Activated CD8-positive, alpha-beta memory T cell treated with anti-CD3 and anti-CD28 coated beads, Interleukin-2, amount 50 U/mL, for 48 hours (primary cell): ENCODE data around the gene LONP1.
A peak's percentile ranks its signal among the peaks of the same experiment; 100 is the strongest.
"Not testable (repeated sequence)": the region's sequence is repeated elsewhere in the genome, so short reads cannot be mapped to it uniquely, and the experiment has no call there.

Experiments used
- DNase-seq: peaks from one replicate; pipeline ENCODE4 v3.0.0-alpha.2; 2020

Gene LONP1

DNA sequence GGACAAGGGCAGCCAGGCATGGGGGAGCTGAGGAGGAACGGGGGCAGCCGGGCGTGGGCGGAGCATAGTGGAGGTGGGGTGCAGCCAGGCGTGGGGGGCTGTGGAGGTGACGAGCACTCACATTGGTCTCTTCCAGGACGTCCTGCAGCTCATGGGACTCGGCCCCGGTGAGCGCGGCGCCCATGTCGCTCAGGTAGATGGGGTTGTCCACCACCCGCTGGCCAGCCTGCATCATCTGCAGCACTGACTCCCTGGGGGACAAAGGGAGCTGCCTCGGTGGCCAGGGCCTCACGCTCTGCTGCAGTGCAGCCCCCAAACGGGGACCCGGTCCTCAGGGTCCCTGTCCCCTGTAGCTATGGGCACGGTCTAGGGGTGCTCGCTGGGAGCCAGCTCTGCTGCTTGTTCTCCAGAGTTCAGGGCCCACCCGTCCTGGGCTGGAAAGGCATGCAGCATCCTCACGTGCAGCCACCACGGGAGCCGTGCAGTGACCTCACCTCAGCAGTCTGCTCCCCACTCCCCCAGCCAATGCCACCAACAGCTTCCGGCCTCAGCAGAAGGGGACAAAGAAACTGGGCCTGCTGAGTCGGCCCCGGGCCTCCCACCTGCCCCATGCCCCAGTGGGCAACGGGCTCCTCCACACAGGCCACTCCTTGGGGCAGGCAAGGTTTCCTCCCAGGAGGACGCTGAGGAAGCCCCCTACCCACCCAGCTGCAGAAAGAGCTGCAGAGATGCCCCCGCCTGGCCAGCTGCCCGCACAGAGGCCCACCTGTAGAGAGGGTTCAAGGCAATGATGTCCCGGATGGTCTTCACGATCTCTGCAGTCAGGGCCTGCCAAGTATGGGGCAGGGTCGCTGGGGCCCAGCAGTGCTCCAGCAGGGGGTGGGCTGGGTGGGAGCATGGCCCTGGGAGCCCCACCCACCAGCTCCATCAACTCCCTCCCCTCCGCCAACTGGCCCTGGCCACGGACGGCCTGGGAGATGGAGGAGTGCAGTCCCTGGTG lies 12.1 kb downstream of the LONP1 start:
- DNase-seq, result no peak

DNA sequence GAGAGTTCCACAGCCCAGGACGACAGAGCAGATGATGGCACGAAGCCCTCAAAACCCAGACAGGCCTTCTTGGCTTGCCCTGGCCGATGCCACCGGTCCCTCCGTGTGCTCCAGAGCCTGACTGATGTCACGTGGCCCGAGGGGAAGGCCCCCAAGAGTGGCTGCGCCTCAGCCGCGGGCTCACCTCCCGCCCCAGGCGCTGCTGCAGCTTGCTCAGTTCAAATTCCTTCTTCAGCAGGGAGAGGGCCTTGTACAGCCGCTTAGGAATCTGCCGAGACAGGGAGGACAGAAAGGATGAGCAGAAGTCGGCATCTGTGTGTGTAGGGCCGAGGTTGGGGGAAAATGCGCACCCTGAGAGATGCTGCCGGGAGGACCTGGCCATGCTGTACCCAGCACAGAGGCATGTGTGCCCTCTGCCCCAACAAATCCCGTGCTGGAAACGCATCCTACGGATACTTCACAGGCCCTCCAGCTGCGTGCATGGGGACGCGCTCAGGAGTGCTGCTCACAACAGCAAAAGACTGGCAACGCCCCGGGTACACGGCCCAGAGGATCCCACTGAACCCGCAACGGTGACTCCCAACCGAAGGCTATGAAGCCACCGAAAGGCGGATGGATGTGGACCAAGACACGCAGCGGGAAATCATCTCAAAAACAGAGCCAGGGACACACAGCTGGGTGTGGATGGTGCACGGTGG lies 12.9 kb downstream of the LONP1 start:
- DNase-seq, result no peak

DNA sequence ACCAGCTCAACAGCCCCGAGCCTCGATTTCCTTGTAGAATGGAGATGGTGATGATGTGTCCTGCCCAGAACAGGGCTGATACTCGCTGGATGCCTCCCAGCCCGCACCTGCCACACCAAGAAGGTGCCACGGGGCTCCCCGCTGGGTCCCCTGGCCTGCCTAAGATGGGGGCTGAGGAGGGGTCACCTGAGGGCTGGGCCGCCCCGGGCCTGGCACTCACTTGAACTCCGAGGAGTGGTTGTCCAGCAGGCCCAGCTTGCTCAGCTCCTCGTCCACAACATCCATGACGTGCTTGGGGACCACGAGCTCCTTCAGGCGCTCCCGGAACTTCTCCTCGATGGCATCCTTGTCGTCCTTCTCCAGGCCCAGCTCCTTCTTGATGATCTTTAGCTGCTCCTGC lies 14.4 kb downstream of the LONP1 start:
- DNase-seq, result no peak

DNA sequence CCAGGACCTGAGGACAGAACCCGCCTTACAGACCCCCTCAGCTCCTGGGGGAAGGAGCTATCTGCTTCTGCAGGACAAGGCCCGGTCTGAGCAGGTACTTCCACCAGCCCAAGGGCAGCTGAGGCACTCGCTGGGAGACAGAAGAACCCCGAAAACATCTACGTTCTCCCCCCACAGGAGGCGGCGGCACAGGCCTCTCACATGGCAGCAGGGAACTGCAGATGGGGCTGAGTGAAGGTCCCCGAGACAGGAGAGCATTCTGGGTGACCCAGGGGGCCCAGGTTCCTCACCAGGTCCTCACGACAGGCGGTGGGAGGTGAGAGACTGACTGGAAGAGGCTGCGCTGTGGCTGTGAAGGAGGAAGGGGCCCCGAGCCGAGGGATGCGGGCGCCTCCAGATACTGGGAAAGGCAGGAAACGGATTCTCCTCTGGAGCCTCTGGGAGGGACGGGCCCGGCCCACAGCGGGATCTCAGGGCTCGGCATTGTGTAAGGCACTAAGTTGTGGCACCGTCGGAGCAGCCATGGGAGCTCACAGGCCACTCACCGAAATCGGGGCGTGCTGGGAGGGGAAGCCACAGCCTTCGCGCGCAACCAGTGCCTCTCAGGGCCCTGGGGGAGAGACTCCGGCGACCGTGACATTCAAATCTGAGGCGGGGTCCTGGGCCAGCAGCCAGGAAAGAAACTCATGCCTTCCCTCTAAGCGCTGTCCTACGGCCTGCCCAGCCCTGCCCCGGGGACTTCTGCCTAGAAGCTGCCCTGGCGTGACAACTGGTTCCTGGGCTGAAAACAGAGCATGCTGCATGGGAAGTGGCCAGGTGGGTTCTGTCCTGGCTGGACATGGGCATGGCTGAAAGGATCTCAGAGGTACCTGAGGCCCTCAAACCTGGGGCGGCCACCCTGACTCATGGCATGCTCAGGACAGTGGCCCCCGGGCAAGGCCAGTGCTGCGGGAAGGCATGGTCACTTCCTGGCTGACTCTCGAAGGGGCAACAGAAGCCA lies 15.8 kb downstream of the LONP1 start:
- DNase-seq, result no peak

DNA sequence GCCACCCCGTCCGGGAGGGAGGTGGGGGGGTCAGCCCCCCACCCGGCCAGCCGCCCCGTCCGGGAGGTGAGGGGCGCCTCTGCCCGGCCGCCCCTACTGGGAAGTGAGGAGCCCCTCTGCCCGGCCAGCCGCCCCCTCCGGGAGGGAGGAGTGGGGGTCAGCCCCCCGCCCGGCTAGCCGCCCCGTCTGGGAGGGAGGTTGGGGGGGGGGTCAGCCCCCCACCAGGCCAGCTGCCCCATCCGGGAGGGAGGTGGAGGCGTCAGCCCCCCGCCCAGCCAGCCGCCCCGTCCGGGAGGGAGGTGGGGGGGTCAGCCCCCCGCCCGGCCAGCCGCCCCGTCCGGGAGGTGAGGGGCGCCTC lies 17.9 kb downstream of the LONP1 start:
- not testable (repeated sequence) for DNase-seq

DNA sequence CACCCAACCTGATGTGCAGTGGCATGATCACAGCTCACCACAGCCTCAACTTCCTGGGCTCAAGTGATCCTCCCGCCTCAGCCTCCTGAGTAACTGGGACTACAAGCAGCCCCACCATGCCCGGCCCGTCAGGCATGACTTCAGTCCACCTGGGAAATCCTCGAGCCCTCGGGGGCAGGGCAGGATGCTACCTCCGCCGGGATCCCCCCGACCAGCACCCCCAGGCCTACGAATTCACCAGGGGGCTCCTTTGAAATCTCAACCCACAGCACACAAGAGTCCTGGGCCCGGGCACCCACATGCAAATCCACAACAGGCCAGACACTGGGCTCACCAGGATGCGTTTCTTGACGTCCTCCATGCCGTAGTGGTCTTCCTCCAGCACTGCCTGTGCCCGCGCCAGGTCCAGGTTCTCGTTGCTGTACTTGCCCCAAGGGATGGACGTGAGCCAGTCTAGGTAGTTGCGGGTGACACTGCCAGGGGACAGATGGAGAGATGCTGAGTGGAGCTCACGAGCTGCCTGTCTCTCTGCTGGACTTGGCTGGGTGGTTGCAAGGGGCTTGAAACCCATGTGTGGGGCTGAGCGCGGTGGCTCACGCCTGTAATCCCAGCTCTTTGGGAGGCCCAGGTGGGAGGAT lies 19.4 kb downstream of the LONP1 start:
- DNase-seq, result peak; percentile 58

DNA sequence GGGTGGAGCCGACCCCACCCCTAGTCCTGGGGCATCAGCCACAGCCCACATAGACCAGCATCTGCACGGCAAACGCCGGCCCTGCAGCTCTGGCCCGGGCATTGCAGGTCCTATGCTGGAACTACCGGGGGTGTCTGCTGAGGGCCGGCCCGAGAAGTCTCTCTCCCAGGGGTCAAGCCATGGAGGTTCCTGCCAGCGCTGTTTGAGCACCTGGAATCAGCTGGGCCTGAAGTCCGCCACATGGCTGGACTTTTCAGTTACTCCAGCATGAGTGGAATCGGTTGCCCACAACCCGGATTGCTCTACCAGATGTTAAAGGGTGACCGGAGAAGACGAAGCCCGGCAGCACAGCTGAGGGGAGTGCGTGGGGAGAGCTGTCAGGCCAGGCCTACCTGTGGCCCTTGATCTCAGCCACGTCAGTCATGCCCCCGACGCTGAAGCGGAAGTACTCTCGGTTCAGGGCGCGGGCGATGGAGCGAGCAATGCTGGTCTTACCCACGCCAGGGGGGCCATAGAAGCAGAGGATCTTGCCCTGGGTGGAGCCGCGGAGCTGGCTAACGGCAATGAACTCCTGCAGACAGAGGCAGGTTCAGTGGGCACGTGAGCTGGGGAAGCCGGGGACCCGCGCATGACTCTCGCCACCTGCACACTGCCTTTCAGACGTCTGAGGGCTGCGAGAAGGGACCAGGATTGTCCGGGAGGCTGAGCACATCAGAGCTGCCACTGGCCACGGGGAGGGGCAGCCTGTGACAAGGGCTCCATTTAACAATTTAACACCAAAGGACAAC lies 21.1 kb downstream of the LONP1 start:
- no peak for DNase-seq

DNA sequence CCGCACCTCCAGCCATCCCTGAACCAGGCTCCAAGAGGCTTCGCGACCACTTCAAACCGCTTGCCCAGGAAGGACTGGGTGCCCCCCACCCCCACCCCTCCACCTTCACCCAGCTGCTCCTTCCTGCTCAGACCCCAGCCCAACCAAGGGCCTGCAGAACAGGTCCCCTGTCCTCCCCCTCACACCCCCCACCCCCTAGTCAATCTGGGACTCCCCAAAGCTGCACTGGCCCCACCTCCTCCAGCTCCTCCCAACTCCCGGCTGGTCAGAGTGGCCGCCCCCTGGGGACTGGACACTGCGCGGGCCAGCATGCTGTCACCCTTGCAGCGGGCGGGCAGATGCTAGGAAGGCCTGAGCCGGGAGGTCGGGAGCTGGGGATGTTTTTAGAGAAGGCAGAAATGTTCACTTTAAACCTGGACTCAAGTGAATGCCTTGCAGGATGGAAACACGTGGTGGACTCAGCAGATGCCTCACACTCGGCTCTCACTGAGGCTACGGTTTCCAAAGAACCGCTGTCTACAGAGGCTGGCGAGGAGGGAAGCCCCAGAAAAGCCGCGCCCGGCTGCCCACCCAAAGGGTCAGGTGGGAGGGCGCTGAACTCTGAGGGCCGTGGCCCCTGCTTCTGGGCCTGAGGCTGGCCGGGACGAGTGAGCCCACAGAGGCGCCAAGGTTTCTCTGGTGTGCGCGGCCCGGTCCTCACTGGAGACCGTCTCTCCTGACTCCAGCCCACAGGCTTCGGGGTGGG lies 21.9 kb downstream of the LONP1 start:
- DNase-seq, result no peak

DNA sequence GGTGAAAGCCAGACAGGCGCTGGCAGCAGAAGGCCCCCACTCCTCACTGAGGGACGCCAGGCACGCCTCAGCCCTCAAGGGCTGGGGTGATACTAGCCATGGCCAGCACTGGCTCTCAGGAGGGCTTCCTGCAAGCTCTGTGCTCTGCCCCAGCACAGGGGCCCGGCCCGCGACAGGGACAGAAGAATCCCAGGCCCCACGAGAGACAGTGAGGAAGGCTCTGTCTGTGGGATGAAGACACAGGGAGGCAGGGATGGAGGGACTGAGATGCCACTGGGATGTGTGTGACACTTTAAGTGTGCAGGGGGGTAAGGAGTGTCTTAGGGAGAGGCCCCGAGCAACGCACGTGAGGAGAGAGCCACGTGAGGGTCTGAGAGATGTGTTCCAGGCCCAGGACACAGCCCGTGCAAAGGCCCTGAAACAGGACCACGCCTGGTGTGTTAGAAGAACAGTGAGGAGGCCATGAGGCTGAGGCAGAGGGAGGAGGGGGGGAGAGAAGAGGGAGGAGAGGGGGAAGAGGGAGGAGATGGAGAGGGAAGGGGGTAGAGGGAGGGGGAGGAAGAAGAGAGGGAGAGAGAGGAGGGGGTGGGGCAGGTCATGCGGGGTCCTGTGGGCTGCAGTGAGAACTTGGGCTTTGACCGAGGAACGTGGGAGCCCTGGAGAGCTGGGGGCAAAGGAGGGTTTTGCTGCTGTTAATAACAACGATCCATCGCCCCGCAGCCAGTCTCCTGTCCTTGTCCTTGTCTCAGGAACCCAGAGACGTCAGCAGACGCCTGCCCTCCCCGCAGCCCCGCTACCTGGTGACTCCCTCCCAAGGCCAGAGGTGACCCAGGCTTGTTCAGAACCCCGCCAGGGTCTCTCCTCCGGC lies 22.7 kb downstream of the LONP1 start:
- DNase-seq, result peak; percentile 58

DNA sequence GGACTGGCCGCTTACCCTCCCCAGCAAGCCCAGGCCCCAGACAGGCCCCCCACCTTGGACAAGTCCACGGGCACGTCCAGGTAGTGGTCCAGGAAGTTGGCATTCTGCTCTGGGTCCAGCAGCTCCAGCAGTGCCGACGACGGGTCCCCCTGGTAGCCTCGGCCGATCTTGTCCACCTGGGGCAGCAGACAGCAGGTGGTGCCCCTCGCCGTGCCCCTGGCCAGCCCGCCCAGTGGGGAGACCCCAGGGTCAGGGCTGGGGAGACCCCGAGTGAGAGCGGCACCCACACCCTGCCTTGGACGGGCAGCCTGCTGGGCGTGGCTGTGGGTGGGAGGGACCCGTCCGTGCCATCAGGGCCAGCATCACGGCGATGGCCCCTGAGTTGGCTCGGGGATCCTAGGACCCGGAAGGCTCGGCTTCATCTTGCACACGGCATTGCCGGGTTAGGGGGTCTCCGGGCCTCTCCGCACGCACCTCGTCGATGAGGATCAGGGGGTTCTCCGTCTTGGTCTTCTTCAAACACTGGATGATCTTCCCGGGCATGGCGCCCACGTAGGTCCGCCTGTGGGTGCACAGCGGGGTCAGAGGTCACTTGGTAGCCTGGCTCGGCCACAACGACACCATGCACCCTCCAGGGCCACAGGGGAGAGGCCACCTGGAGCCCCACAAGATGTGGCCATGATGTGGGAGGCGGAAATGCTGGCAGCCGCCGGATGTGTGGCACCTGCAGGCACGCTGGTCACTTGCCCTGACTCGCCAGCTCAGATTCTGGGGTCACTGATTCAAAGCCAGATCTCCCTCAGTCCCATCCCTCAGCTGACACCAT lies 23.5 kb downstream of the LONP1 start:
- peak; percentile 58 for DNase-seq

DNA sequence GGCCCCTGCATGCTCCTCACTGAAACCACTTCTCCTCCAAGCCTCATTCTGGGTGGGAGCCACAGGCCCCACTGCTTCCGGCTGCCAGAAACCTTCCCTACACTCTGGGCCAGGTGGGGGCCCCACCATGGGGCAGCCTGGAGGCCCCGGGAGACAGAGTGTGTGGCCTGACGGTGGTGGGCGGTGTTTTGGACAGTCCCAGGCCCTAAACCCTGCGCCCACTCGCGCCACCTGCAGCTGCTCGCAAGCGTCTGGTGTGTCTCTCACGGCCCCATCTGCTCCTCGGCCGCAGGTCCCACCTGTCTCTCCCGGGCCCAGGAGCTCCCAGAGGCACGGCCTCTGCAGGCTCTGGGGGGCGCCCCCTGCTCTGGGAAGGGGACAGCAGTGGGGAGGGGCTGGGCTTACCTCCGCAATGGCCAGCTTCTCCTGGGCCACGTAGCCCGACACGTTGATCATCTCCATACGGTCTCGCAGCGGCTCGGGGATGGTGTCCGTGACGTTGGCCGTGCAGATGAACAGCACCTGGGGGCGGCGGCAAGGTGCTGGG lies 24.2 kb downstream of the LONP1 start:
- no peak for DNase-seq

DNA sequence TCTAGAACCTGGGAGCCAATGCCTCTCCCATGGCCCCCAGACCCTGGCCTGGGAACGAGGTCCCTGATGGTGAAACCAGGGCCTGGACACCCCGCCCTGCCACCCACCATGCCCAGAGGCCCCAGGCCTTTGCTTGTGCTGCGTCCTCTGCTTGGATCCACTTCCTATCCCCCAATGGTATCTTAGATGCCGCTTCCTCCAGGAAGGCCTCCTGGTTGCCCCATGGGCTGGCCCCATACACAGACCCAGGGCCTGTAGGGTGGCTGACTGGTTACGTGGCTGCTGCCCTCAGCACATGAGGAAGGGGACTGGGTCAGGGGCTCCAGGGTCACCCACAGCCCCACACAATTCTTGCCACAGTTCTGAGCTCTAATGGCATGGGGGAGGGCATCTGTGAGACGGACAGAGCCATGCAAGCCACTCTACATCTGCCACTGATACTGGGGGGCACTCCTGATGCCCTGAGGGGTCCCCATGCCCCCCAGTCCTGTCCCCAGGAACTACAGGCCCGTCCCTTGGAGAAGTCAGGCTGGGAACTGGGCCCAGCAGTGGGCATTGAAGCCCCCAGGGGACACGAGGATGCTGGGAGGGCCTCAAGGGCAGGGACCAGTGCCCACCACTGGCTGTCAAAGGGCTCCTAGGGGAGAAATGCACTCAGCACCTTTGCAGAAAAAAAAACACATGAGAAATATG lies 24.8 kb downstream of the LONP1 start:
- DNase-seq, result no peak

DNA sequence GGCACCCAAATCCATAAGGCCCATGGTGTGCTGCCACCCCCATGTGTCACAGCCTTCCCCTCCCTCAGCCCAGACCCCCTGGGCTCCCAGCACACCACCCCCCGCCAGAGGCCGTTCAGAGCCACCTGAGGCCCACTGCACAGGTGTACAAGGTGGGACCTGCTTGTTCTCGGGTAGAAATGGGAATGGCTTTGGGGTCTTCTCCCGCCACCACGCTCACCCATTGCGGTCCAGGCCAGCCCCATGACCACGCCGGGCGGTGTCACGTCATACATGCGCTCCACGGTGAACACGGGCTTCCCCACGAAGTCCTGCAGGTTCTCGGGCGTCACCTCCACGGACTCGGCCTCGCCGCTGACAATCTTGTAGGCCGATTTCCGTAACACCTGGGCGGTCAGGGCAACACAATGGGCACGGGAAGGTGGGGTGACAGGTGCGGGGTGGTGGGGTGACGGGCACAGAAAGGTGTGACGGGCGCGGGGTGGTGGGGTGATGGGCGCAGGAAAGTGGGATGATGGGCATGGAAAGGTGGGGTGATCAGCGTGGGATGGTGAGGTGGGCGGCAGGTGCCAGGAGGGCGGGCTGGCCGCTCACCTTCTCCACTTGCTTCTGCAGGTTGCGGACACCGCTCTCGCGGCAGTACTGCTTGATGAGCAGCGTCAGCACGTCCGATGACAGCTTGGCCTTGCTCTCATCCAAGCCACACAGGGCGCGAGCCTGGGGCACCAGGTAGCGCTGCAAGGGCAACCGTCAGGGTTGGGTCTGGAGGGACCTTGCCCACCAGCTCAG lies 25.6 kb downstream of the LONP1 start:
- peak; percentile 68 for DNase-seq

DNA sequence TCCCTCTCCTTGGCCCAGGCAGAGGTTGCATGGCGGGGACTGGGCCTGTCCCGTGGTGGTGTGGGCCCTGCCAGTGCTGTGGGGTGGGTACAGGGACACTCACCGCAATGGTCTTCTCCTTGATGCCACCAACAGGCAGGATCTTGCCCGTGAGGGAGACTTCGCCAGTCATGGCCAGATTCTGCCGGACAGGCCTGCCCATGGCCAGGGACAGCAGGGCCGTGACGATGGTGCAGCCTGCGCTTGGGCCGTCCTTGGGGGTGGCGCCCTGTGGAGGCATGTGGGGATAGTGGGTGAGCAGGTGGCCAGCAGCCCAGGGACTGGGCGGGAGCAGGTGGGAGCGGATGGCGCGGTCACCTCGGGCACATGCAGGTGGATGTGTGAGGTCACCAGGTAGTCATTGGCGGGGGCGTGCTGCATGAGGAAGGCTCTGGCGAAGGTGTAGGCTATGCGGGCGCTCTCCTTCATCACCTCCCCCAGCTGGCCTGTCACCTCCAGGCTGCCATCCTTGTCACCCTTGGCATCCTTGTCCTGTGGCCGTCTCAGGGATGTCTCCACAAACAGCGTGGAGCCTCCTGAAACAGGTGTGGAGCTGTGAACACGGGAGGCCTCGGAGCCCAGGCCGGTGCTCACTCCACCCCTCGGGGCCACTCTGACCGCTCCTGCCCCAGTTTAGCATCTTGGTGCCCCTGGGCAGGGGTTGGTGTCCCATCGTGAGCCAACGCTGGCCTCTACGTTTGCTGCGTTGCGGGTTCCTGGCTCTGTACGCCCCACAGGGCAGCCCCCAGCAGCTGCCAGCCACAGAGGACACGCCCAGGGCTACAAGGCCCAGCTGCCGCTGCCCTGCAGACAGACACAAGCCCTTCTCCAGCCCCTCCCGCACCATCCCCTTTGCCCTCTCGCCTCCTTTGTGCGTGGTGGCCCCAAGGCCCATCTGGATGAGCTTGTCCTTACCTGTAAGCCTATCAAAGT lies 26.5 kb downstream of the LONP1 start:
- peak; percentile 77 for DNase-seq

DNA sequence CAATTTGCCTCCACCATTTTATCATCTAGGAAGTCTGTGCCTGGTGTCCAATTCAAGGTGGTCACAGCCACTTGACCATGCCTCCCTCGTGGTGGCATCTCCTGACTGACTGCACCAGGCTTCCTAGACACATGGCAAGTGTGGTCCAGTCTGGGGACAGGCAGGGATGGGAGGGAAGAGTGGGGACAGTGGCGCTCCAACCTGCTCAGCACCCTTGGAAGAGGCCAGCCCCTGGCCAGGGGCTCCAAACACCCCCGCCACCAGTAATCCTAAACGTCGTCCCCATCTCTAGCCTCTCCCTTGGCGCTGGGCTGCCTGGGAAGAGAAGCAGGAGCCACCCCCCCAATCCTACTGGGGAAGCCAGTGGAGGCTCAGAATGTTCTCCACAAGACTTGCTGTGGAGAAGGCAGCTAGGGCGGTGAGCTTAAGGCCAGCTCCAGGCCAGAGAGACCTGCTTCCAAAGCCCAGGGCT lies 27.2 kb downstream of the LONP1 start:
- no peak for DNase-seq
